ENCODE data around the gene NOL8.

NOL8 gene

GRCh38 chr9:92293452-92294296, 31.5 kb downstream of the NOL8 start, which contains the start of gene IARS1 (continued):
- peak; percentile 96 for TF ChIP-seq CTCF (tag by site-specific recombination; IDR thresholded peaks at IDR 0.05)
- TF ChIP-seq ZBTB8A (tag by site-specific recombination; IDR thresholded peaks at IDR 0.05) = peak; percentile 83
- no peak for TF ChIP-seq BCL11A (tag by site-specific recombination; IDR thresholded peaks at IDR 0.05; ENCODE audit: low read depth)
- peak; percentile 35; the same call in 1 of the 2 replicates for TF ChIP-seq INSM2 (tag by site-specific recombination; IDR thresholded peaks at IDR 0.05)
- no peak for TF ChIP-seq ZNF423 (tag by site-specific recombination; IDR thresholded peaks at IDR 0.05)
- peak; percentile 31; the same call in 1 of the 2 replicates for TF ChIP-seq YY1 (tag by site-specific recombination; IDR thresholded peaks at IDR 0.05)
- peak; percentile 62 for TF ChIP-seq ZNF2 (tag by site-specific recombination; IDR thresholded peaks at IDR 0.05)
- TF ChIP-seq EGR2 (tag by site-specific recombination; IDR thresholded peaks at IDR 0.05; ENCODE audit: low read depth) = peak; percentile 50; the same call in 1 of the 2 replicates
- TF ChIP-seq ZFP3 (tag by site-specific recombination; IDR thresholded peaks at IDR 0.05; ENCODE audit: low read depth) = no peak
- no peak for TF ChIP-seq ZSCAN4 (tag by site-specific recombination; IDR thresholded peaks at IDR 0.05)
- no peak for TF ChIP-seq ZNF449 (tag by site-specific recombination; IDR thresholded peaks at IDR 0.05)

- POLR2A ChIA-PET = no interaction called here
- Histone ChIP-seq H3K4me1 (ENCODE audit: control insufficient read depth, insufficient read depth, low read length) (no peaks in the 10 kb centered on the region; the same call in 1 of the 2 replicates), H3K27ac (ENCODE audit: extremely low read depth, low read depth, low read length) (no peak overlapping the region), H3K4me3 (ENCODE audit: low read depth, low read length) (peak overlapping the region; percentile 98), H3K9me3 (ENCODE audit: control insufficient read depth, insufficient read depth, low read depth, low read length) (no peaks in the 10 kb centered on the region), H3K36me3 (ENCODE audit: control insufficient read depth in 2 of 2, insufficient read depth in 1 of 2, low read length in 2 of 2) (peaks cover 7 to 45% of the 10 kb centered on the region in 2 experiments)
- TF ChIP-seq SCRT1 (tag by site-specific recombination; IDR thresholded peaks at IDR 0.05; ENCODE audit: borderline replicate concordance) (no peak), ZIC2 (tag by site-specific recombination; IDR thresholded peaks at IDR 0.05) (no peak), RBAK (tag by site-specific recombination; IDR thresholded peaks at IDR 0.05) (no peak), PBX3 (CRISPR knock-in tag; IDR thresholded peaks at IDR 0.05) (no peak), ZNF140 (tag by site-specific recombination; IDR thresholded peaks at IDR 0.05) (no peak), ZNF777 (tag by site-specific recombination; IDR thresholded peaks at IDR 0.05; ENCODE audit: borderline replicate concordance) (no peak), ZNF544 (tag by site-specific recombination; IDR thresholded peaks at IDR 0.05) (no peak), ZNF837 (tag by site-specific recombination; IDR thresholded peaks at IDR 0.05) (no peak), GFI1B (tag by site-specific recombination; IDR thresholded peaks at IDR 0.05) (no peak), ZNF560 (tag by site-specific recombination; IDR thresholded peaks at IDR 0.05; ENCODE audit: borderline replicate concordance) (no peak), ZNF274 (IDR thresholded peaks at IDR 0.05; ENCODE audit: low read length) (no peak), ZNF274 (tag by site-specific recombination; IDR thresholded peaks at IDR 0.05; ENCODE audit: borderline replicate concordance) (no peak), OSR2 (tag by site-specific recombination; IDR thresholded peaks at IDR 0.05) (no peak), ZNF248 (tag by site-specific recombination; IDR thresholded peaks at IDR 0.05) (no peak), MEIS1 (CRISPR knock-in tag; IDR thresholded peaks at IDR 0.05; ENCODE audit: borderline replicate concordance) (no peak), ZSCAN16 (tag by site-specific recombination; IDR thresholded peaks at IDR 0.05) (no peak), ZNF521 (tag by site-specific recombination; IDR thresholded peaks at IDR 0.05) (no peak), GLI4 (tag by site-specific recombination; IDR thresholded peaks at IDR 0.05) (no peak)
- CTCF ChIA-PET = no interaction called here
These were observed 32.1 kb downstream of the NOL8 start for GRCh38 chr9:92293075-92293354.

Measured in HEK293 (cell line).